WTC11 (cell line): ENCODE measurements around the gene MCRIP2. TPM values are rescaled to one million over a fixed set of nuclear protein-coding genes. Genes with fewer than 3 reads are reported as not detected.

ENCODE experiments used
- ATAC-seq: fragments of 200-7000 bp; cut with Tn5 transposase; 2 replicates; pipeline ENCODE4 v1.10.0; 2021; ENCODE audit warnings: mild to moderate bottlenecking, moderate library complexity
- CTCF ChIA-PET: fragments of 300-600 bp; sonication (Branson Sonifier 250); formaldehyde crosslinking; loops from one replicate; lab custom pipeline; 2021; ENCODE audit warnings: antibody characterized with exemption; lab: Charles Lee
- POLR2A ChIA-PET: fragments of 350-600 bp; sonication (Branson Sonifier 250); formaldehyde crosslinking; loops from one replicate; lab custom pipeline; 2021; ENCODE audit warnings: antibody characterized with exemption; lab: Charles Lee
- DNase-seq: peaks from one replicate; pipeline ENCODE4 v3.0.0; 2021; ENCODE audit warnings: low spot score
- H3K27ac Mint-ChIP-seq: 2 replicates; pipeline ENCODE4 v1.8.0; 2021; ENCODE audit warnings: mixed read lengths
- H3K27me3 Mint-ChIP-seq: 2 replicates; pipeline ENCODE4 v1.8.0; 2021; ENCODE audit warnings: low read depth, mild to moderate bottlenecking, moderate library complexity, mixed read lengths
- H3K36me3 Mint-ChIP-seq: 2 replicates; pipeline ENCODE4 v1.8.0; 2021; ENCODE audit warnings: mixed read lengths
- H3K4me1 Mint-ChIP-seq: 2 replicates; pipeline ENCODE4 v1.8.0; 2022; ENCODE audit warnings: mixed read lengths
- H3K4me3 Mint-ChIP-seq: 2 replicates; pipeline ENCODE4 v1.8.0; 2021; ENCODE audit warnings: mild to moderate bottlenecking, moderate library complexity, mixed read lengths
- H3K9me3 Mint-ChIP-seq: 2 replicates; pipeline ENCODE4 v1.8.0; 2021; ENCODE audit warnings: mixed read lengths
- ARID4B ChIP-seq: sonication (generic); formaldehyde crosslinking; IDR thresholded peaks from 2 replicates; pipeline ENCODE4 v1.8.0; 2023; ENCODE audit warnings: missing genetic modification reagents, mild to moderate bottlenecking, borderline replicate concordance
- ATF1 ChIP-seq: sonication (generic); formaldehyde crosslinking; IDR thresholded peaks from 2 replicates; pipeline ENCODE4 v1.8.1; 2023; ENCODE audit warnings: mild to moderate bottlenecking, moderate library complexity, missing genetic modification reagents
- ATF6 ChIP-seq: sonication (generic); formaldehyde crosslinking; IDR thresholded peaks from 2 replicates; pipeline ENCODE4 v1.8.1; 2023; ENCODE audit warnings: mild to moderate bottlenecking, missing genetic modification reagents
- CTCF ChIP-seq: fragments of 200-600 bp; IDR thresholded peaks from 2 replicates; pipeline ENCODE4 v1.8.0; 2022; ENCODE audit warnings: antibody characterized with exemption
- E2F4 ChIP-seq: sonication (generic); formaldehyde crosslinking; IDR thresholded peaks from 2 replicates; pipeline ENCODE4 v1.8.1; 2022; ENCODE audit warnings: low read depth, mild to moderate bottlenecking, moderate library complexity, missing genetic modification reagents, borderline replicate concordance
- E2F5 ChIP-seq: sonication (generic); formaldehyde crosslinking; IDR thresholded peaks from 2 replicates; pipeline ENCODE4 v1.8.1; 2022; ENCODE audit warnings: mild to moderate bottlenecking, moderate library complexity, missing genetic modification reagents
- ESRRA ChIP-seq: sonication (generic); formaldehyde crosslinking; IDR thresholded peaks from 2 replicates; pipeline ENCODE4 v1.8.1; 2022; ENCODE audit warnings: mild to moderate bottlenecking, missing genetic modification reagents, borderline replicate concordance
- FOXP4 ChIP-seq: sonication (generic); formaldehyde crosslinking; IDR thresholded peaks from 2 replicates; pipeline ENCODE4 v1.8.0; 2022; ENCODE audit warnings: mild to moderate bottlenecking, missing genetic modification reagents
- HMGXB4 ChIP-seq: sonication (generic); formaldehyde crosslinking; IDR thresholded peaks from 2 replicates; pipeline ENCODE4 v1.8.1; 2023; ENCODE audit warnings: mild to moderate bottlenecking, moderate library complexity, missing genetic modification reagents
- KAT7 ChIP-seq: sonication (generic); formaldehyde crosslinking; IDR thresholded peaks from 2 replicates; pipeline ENCODE4 v1.8.1; 2023; ENCODE audit warnings: missing genetic modification reagents, mild to moderate bottlenecking, borderline replicate concordance
- MAX ChIP-seq: sonication (generic); formaldehyde crosslinking; IDR thresholded peaks from 2 replicates; pipeline ENCODE4 v1.8.0; 2022; ENCODE audit warnings: mild to moderate bottlenecking, missing genetic modification reagents
- MLX ChIP-seq: sonication (generic); formaldehyde crosslinking; IDR thresholded peaks from 2 replicates; pipeline ENCODE4 v1.8.1; 2023; ENCODE audit warnings: mild to moderate bottlenecking, missing genetic modification reagents, moderate library complexity
- MYBL2 ChIP-seq: sonication (generic); formaldehyde crosslinking; IDR thresholded peaks from 2 replicates; pipeline ENCODE4 v1.8.1; 2023; ENCODE audit warnings: mild to moderate bottlenecking, moderate library complexity, missing genetic modification reagents
- NFYB ChIP-seq: sonication (generic); formaldehyde crosslinking; conservative IDR thresholded peaks from 2 replicates; pipeline ENCODE4 v1.8.0; 2022; ENCODE audit warnings: low read depth, missing genetic modification reagents
- RELA ChIP-seq: sonication (generic); formaldehyde crosslinking; IDR thresholded peaks from 2 replicates; pipeline ENCODE4 v1.8.1; 2022; ENCODE audit warnings: missing genetic modification reagents, mild to moderate bottlenecking, borderline replicate concordance
- TEAD4 ChIP-seq: sonication (generic); formaldehyde crosslinking; IDR thresholded peaks from 2 replicates; pipeline ENCODE4 v1.8.0; 2022; ENCODE audit warnings: mild to moderate bottlenecking, missing genetic modification reagents
- USF2 ChIP-seq: sonication (generic); formaldehyde crosslinking; IDR thresholded peaks from 2 replicates; pipeline ENCODE4 v1.8.1; 2023; ENCODE audit warnings: mild to moderate bottlenecking, missing genetic modification reagents, moderate library complexity
- ZBTB21 ChIP-seq: sonication (generic); formaldehyde crosslinking; IDR thresholded peaks from 2 replicates; pipeline ENCODE4 v1.8.1; 2023; ENCODE audit warnings: mild to moderate bottlenecking, missing genetic modification reagents, borderline replicate concordance
- total RNA-seq: library from RNA; stranded (reverse); gene quantifications from 3 replicates; pipeline ENCODE4 v1.2.3, GENCODE V29; 2021

The MCRIP2 gene
- total RNA-seq, 1 experiment from 2014 or later = 63.3 TPM

- H3K4me1 Mint-ChIP-seq = no peaks in the 10 kb centered on the region
- H3K27me3 Mint-ChIP-seq = no peaks in the 10 kb centered on the region
- peak within 1 kb of the TSS; percentile 65 for H3K4me3 Mint-ChIP-seq
- peak within 1 kb of the TSS; percentile 86 for H3K27ac Mint-ChIP-seq
- peaks cover 10% of the 10 kb centered on the region for H3K36me3 Mint-ChIP-seq
- DNase-seq = peak; percentile 93
- CTCF ChIA-PET = interaction anchor here (0.6 to 3.0 kb wide), 23 partner anchors 8 to 297 kb away, joined by 3 to 21 read pairs (median 4); partner anchors contain the start of genes ANTKMT, CIAO3, JMJD8 and RAB40C
- peak; percentile 95 for ATAC-seq
- POLR2A ChIA-PET = interaction anchor here (1.0 to 1.8 kb wide), 2 partner anchors 30 to 52 kb away, joined by 3 to 6 read pairs; no protein-coding TSS in a partner anchor
- no peaks in the 10 kb centered on the region for H3K9me3 Mint-ChIP-seq
- peak; percentile 55 for TF ChIP-seq USF2 (CRISPR knock-in tag)
- TF ChIP-seq E2F5 (CRISPR knock-in tag) = peak; percentile 95
- peak; percentile 64; the same call in 1 of the 2 replicates for TF ChIP-seq MYBL2 (CRISPR knock-in tag)
- TF ChIP-seq ESRRA (CRISPR knock-in tag) = peak; percentile 94
- TF ChIP-seq NFYB (CRISPR knock-in tag) = no peak
- TF ChIP-seq TEAD4 (CRISPR knock-in tag) = 0 out of 2 replicates have a peak, but pooled peaks have one; percentile 57
- no peak for TF ChIP-seq E2F4 (CRISPR knock-in tag)
- TF ChIP-seq FOXP4 (CRISPR knock-in tag) = 0 out of 2 replicates have a peak, but pooled peaks have one; percentile 48
- 0 out of 2 replicates have a peak, but pooled peaks have one; percentile 67 for TF ChIP-seq MLX (CRISPR knock-in tag)
- peak; percentile 75; the same call in 1 of the 2 replicates for TF ChIP-seq MAX (CRISPR knock-in tag)
- TF ChIP-seq ZBTB21 (CRISPR knock-in tag) = peak; percentile 16; the same call in 1 of the 2 replicates
- no peak for TF ChIP-seq ATF6 (CRISPR knock-in tag)
- TF ChIP-seq KAT7 = peak; percentile 98
- peak; percentile 100 for TF ChIP-seq HMGXB4 (CRISPR knock-in tag)
- TF ChIP-seq CTCF = peak; percentile 66
- 0 out of 2 replicates have a peak, but pooled peaks have one; percentile 28 for TF ChIP-seq ATF1 (CRISPR knock-in tag)
- TF ChIP-seq ARID4B (CRISPR knock-in tag) = peak; percentile 93
- peak; percentile 64; the same call in 1 of the 2 replicates for TF ChIP-seq RELA (CRISPR knock-in tag)
These were observed 26.3 kb downstream of the MCRIP2 start, which contains the start of gene RHOT2 for GRCh38 chr16:667780-668518. Gene RHOT2 (plus strand): TSS chr16:668132. CDS start chr16:668200, 68 bp downstream.
